HEK293 (cell line): ENCODE results near the gene NAA80.

Source experiments
- CTCF ChIA-PET: fragments of 350-600 bp; formaldehyde crosslinking; extraction: SDS; loops from one replicate; lab custom pipeline; 2021; ENCODE audit warnings: antibody characterized with exemption; lab: Yijun Ruan, JAX
- POLR2A ChIA-PET: fragments of 300-600 bp; formaldehyde crosslinking; extraction: SDS; loops from one replicate; lab custom pipeline; 2020; ENCODE audit warnings: antibody characterized with exemption, inconsistent platforms; lab: Yijun Ruan, JAX
- H3K27ac ChIP-seq: fragments of 200-500 bp; sonication (Bioruptor generic); 2 replicates; pipeline ENCODE4 v1.5.1; 2014; ENCODE audit warnings: low read depth, low read length, control low read depth, inconsistent platforms; ENCODE audit errors: extremely low read depth
- H3K36me3 ChIP-seq, 2 experiments: fragments of 200-500 bp in 1 of 2; sonication (Bioruptor generic) in 1 of 2; 1 replicate in 1 of 2; 2 replicates in 1 of 2; pipeline ENCODE4 v1.5.1; 2014 to 2017; ENCODE audit warnings: inconsistent platforms in 2 of 2, low read length in 2 of 2; ENCODE audit not compliant: control insufficient read depth in 2 of 2, insufficient read depth in 1 of 2
- H3K4me1 ChIP-seq: fragments of 200-500 bp; sonication (Bioruptor generic); 2 replicates; pipeline ENCODE4 v1.5.1; 2014; ENCODE audit warnings: mild to moderate bottlenecking, low read length, inconsistent platforms; ENCODE audit not compliant: control insufficient read depth, insufficient read depth
- H3K4me3 ChIP-seq: 2 replicates; pipeline ENCODE4 v1.5.1; 2011; ENCODE audit warnings: low read depth, mild to moderate bottlenecking, control low read depth, low read length, moderate library complexity
- H3K9me3 ChIP-seq: fragments of 200-500 bp; sonication (Bioruptor generic); 2 replicates; pipeline ENCODE4 v1.5.1; 2014; ENCODE audit warnings: low read depth, low read length, inconsistent platforms; ENCODE audit not compliant: control insufficient read depth, insufficient read depth
- BCL6B ChIP-seq: fragments of 450-650 bp; formaldehyde crosslinking; IDR thresholded peaks from 2 replicates; pipeline ENCODE4 v1.5.1; 2017; ENCODE audit warnings: missing biosample characterization, missing genetic modification characterization
- KLF10 ChIP-seq: fragments of 450-650 bp; IDR thresholded peaks from 2 replicates; pipeline ENCODE4 v1.5.1; 2018; ENCODE audit warnings: missing biosample characterization, mild to moderate bottlenecking, missing genetic modification characterization
- OVOL3 ChIP-seq: fragments of 450-650 bp; formaldehyde crosslinking; IDR thresholded peaks from 2 replicates; pipeline ENCODE4 v1.5.1; 2016; ENCODE audit warnings: missing biosample characterization, missing genetic modification characterization
- SP2 ChIP-seq: fragments of 450-650 bp; formaldehyde crosslinking; IDR thresholded peaks from 2 replicates; pipeline ENCODE4 v1.5.1; 2016; ENCODE audit warnings: missing biosample characterization, missing genetic modification characterization
- TCF7L2 ChIP-seq: IDR thresholded peaks from 2 replicates; pipeline ENCODE4 v1.6.1; 2011; ENCODE audit warnings: low read depth, mild to moderate bottlenecking, inconsistent platforms, low read length, moderate library complexity, borderline replicate concordance
- TSHZ1 ChIP-seq: fragments of 450-650 bp; formaldehyde crosslinking; IDR thresholded peaks from 2 replicates; pipeline ENCODE4 v1.5.1; 2016; ENCODE audit warnings: missing biosample characterization, missing genetic modification characterization, borderline replicate concordance
- ZBTB7A ChIP-seq: fragments of 450-650 bp; formaldehyde crosslinking; IDR thresholded peaks from 2 replicates; pipeline ENCODE4 v1.5.1; 2016; ENCODE audit warnings: low read depth, missing biosample characterization, missing genetic modification characterization
- ZFP3 ChIP-seq: fragments of 450-650 bp; formaldehyde crosslinking; IDR thresholded peaks from 2 replicates; pipeline ENCODE4 v1.5.1; 2016; ENCODE audit warnings: low read depth, missing biosample characterization, missing genetic modification characterization
- ZIC2 ChIP-seq: fragments of 450-650 bp; formaldehyde crosslinking; IDR thresholded peaks from 2 replicates; pipeline ENCODE4 v1.5.1; 2016; ENCODE audit warnings: missing biosample characterization, missing genetic modification characterization
- ZNF121 ChIP-seq: fragments of 450-650 bp; formaldehyde crosslinking; IDR thresholded peaks from 2 replicates; pipeline ENCODE4 v1.5.1; 2016; ENCODE audit warnings: missing biosample characterization, missing genetic modification characterization
- ZNF133 ChIP-seq: fragments of 450-650 bp; formaldehyde crosslinking; IDR thresholded peaks from 2 replicates; pipeline ENCODE4 v1.5.1; 2016; ENCODE audit warnings: missing biosample characterization, missing genetic modification characterization
- ZNF214 ChIP-seq: fragments of 450-650 bp; formaldehyde crosslinking; IDR thresholded peaks from 2 replicates; pipeline ENCODE4 v1.5.1; 2017; ENCODE audit warnings: missing biosample characterization, mild to moderate bottlenecking, missing genetic modification characterization, borderline replicate concordance
- ZNF473 ChIP-seq: fragments of 450-650 bp; formaldehyde crosslinking; IDR thresholded peaks from 2 replicates; pipeline ENCODE4 v1.5.1; 2017; ENCODE audit warnings: missing biosample characterization, missing genetic modification characterization
- ZNF548 ChIP-seq: fragments of 450-650 bp; formaldehyde crosslinking; IDR thresholded peaks from 2 replicates; pipeline ENCODE4 v1.5.1; 2016; ENCODE audit warnings: missing biosample characterization, missing genetic modification characterization
- ZNF610 ChIP-seq: fragments of 450-650 bp; formaldehyde crosslinking; IDR thresholded peaks from 2 replicates; pipeline ENCODE4 v1.5.1; 2016; ENCODE audit warnings: missing biosample characterization, missing genetic modification characterization, borderline replicate concordance
- ZNF629 ChIP-seq: fragments of 450-650 bp; formaldehyde crosslinking; IDR thresholded peaks from 2 replicates; pipeline ENCODE4 v1.5.1; 2017; ENCODE audit warnings: missing biosample characterization, missing genetic modification characterization
- ZNF654 ChIP-seq: fragments of 450-650 bp; formaldehyde crosslinking; IDR thresholded peaks from 2 replicates; pipeline ENCODE4 v1.5.1; 2016; ENCODE audit warnings: low read depth, missing biosample characterization, missing genetic modification characterization
- ZXDB ChIP-seq: fragments of 450-650 bp; formaldehyde crosslinking; IDR thresholded peaks from 2 replicates; pipeline ENCODE4 v1.5.1; 2016; ENCODE audit warnings: missing biosample characterization, missing genetic modification characterization
- TF ChIP-seq, protein P1 (sequence below): fragments of 450-650 bp; formaldehyde crosslinking; IDR thresholded peaks from 2 replicates; pipeline ENCODE4 v1.5.1; 2016; ENCODE audit warnings: missing biosample characterization, missing genetic modification characterization
- TF ChIP-seq, protein P2 (sequence below): fragments of 450-650 bp; formaldehyde crosslinking; IDR thresholded peaks from 2 replicates; pipeline ENCODE4 v1.5.1; 2016; ENCODE audit warnings: missing biosample characterization, missing genetic modification characterization

Gene NAA80

DNA sequence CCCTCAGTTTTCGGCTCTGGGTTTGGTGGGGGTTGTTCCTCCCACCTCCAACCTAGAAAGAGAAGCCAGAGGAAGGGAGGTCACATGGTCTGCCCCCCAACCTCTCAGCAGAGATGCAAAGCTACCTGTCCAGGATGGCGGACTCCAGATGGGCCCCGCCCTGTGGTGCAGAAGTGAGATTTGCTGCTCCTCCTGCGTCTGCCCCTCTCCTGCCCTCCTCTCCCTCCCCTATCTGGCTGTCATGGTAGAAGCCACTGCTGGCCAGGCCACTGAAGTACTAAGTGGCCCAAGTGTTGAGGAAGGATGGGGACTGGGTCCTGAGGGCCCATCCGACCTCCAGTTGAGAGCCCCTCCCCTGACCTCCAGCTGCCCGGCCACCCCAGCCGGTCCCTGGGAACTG is 32.4 kb downstream of the NAA80 start:
- Histone ChIP-seq H3K9me3 (no peaks in the 10 kb centered on the region), H3K27ac (no peak overlapping the region), H3K36me3 (no peaks in the 10 kb centered on the region), H3K4me1 (peaks cover 3% of the 10 kb centered on the region; the same call in 1 of the 2 replicates), H3K4me3 (no peak overlapping the region)
- CTCF ChIA-PET, result interaction anchor here (0.7 to 1.8 kb wide), 4 partner anchors 20 to 1677 kb away, joined by 3 to 8 read pairs (median 4); no protein-coding TSS in a partner anchor
- no peak for TF ChIP-seq BCL6B (tag by site-specific recombination)
- TF ChIP-seq ZBTB7A (tag by site-specific recombination), result no peak
- TF ChIP-seq ZNF548 (tag by site-specific recombination), result no peak
- TF ChIP-seq, protein P1, sequence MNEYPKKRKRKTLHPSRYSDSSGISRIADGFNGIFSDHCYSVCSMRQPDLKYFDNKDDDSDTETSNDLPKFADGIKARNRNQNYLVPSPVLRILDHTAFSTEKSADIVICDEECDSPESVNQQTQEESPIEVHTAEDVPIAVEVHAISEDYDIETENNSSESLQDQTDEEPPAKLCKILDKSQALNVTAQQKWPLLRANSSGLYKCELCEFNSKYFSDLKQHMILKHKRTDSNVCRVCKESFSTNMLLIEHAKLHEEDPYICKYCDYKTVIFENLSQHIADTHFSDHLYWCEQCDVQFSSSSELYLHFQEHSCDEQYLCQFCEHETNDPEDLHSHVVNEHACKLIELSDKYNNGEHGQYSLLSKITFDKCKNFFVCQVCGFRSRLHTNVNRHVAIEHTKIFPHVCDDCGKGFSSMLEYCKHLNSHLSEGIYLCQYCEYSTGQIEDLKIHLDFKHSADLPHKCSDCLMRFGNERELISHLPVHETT (tag by site-specific recombination), result no peak
- TF ChIP-seq OVOL3 (tag by site-specific recombination), result no peak
- no peak for TF ChIP-seq KLF10 (tag by site-specific recombination)
- TF ChIP-seq ZNF214 (tag by site-specific recombination), result no peak
- TF ChIP-seq ZXDB, result no peak
- TF ChIP-seq ZNF121 (tag by site-specific recombination), result no peak
- TF ChIP-seq ZFP3, result no peak
- TF ChIP-seq ZNF473 (tag by site-specific recombination), result no peak
- TF ChIP-seq ZNF629 (tag by site-specific recombination), result no peak
- no peak for TF ChIP-seq ZNF654 (tag by site-specific recombination)
- no peak for TF ChIP-seq ZIC2
- no peak for TF ChIP-seq ZNF610 (tag by site-specific recombination)
- TF ChIP-seq ZNF133, result no peak
- TF ChIP-seq TCF7L2, result no peak
- TF ChIP-seq SP2 (tag by site-specific recombination), result no peak
- TF ChIP-seq, protein P2, sequence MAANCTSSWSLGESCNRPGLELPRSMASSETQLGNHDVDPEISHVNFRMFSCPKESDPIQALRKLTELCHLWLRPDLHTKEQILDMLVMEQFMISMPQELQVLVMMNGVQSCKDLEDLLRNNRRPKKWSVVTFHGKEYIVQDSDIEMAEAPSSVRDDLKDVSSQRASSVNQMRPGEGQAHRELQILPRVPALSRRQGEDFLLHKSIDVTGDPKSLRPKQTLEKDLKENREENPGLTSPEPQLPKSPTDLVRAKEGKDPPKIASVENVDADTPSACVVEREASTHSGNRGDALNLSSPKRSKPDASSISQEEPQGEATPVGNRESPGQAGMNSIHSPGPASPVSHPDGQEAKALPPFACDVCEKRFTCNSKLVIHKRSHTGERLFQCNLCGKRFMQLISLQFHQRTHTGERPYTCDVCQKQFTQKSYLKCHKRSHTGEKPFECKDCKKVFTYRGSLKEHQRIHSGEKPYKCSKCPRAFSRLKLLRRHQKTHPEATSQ (tag by site-specific recombination), result no peak
- no peak for TF ChIP-seq TSHZ1 (tag by site-specific recombination)
- POLR2A ChIA-PET, result interaction anchor here (0.6 kb wide), 1 partner anchor 23 kb away, joined by 3 read pairs; no protein-coding TSS in a partner anchor
